ENCODE measurements around the gene KCTD20. TPM values are rescaled to one million over a fixed set of nuclear protein-coding genes. Genes with fewer than 3 reads are reported as not detected.

Gene KCTD20
- total and polyA plus RNA-seq, 2 of the 13 experiments (the other 11 are each of a cell fraction or from before 2014, with no cell fraction given): 52.7 to 67.1 TPM

DNA sequence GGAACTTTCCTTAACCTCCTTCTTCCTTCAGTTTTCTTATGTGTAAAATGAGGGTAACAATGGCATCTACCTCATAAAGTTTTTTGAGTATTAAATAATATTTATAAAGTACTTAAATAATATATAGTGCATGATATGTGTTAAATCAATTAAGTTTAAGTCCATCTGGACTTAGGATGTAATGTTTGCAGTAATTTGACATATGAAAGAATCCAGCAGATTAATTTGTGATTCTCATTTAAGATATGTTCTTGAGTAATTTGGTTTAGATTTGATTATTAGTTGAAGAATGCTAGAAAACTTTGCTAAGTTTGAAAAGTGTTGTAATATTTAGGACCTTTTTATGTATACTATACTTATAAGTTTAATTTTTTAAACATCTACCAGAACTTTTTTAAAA, 18.1 kb downstream of the KCTD20 start (continued):
- TF ChIP-seq, protein P1, sequence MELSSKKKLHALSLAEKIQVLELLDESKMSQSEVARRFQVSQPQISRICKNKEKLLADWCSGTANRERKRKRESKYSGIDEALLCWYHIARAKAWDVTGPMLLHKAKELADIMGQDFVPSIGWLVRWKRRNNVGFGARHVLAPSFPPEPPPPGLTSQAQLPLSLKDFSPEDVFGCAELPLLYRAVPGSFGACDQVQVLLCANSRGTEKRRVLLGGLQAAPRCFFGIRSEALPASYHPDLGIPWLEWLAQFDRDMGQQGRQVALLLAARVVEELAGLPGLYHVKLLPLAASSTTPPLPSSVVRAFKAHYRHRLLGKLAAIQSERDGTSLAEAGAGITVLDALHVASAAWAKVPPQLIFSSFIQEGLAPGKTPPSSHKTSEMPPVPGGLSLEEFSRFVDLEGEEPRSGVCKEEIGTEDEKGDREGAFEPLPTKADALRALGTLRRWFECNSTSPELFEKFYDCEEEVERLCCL (CRISPR knock-in tag; IDR thresholded peaks at IDR 0.05; ENCODE audit: borderline replicate concordance): no peak
- TF ChIP-seq ZNF652 (CRISPR knock-in tag; IDR thresholded peaks at IDR 0.05; ENCODE audit: borderline replicate concordance, low read depth) (no peak), ZNF577 (CRISPR knock-in tag; IDR thresholded peaks at IDR 0.05; ENCODE audit: borderline replicate concordance, low read depth) (no peak)

DNA sequence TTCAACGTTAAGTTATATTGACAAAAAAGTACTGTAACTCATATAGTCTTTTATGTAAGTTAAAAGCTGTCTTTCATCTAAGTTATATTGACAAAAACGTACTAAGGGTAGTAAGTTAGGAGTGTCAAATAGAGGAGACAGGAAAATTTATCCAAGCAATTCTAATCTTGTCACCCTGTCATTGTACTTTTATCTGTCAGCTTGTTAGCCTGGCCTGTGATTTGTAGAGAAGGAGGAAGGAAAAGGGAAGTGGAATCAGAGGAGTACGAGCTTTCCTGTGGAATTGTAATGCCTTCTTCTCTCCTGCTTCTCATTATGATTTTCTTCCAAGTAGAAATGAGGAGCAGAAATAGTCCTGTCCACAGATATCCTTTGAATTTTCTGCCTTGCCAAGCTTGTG, 18.8 kb downstream of the KCTD20 start:
- Histone ChIP-seq H3K4me3 (replicated peaks in 1 of 3; ENCODE audit: insufficient read depth in 1 of 3, low read depth in 2 of 3, low read length in 3 of 3) (no peak overlapping the region), H3K4me1 (ENCODE audit: insufficient read depth, low read length) (peaks cover 11% of the 10 kb centered on the region), H2AFZ (ENCODE audit: low read length) (no peak overlapping the region), H3K4me2 (ENCODE audit: low read depth, low read length) (no peak overlapping the region), H3K9me3 (ENCODE audit: low read length) (no peaks in the 10 kb centered on the region), H3K79me2 (ENCODE audit: insufficient read depth, low read length) (peaks cover 83% of the 10 kb centered on the region), H3K27me3 (ENCODE audit: control insufficient read depth in 1 of 2, insufficient read depth in 2 of 2, low read length in 2 of 2) (no peaks in the 10 kb centered on the region), H3K9ac (ENCODE audit: insufficient read depth, low read depth, low read length) (no peak overlapping the region), H3K36me3 (replicated peaks in 1 of 2; ENCODE audit: control insufficient read depth in 1 of 2, insufficient read depth in 2 of 2, low read length in 2 of 2) (peaks cover 0 to under 1% of the 10 kb centered on the region in 2 experiments; a peak in 1 of 5 replicates), H3K27ac (ENCODE audit: extremely low read length, insufficient read depth, low read length) (no peak overlapping the region), H4K20me1 (ENCODE audit: insufficient read depth, low read length) (peaks cover 38% of the 10 kb centered on the region)
- intact Hi-C loops (cut with micrococcal nuclease; ENCODE audit: unreplicated experiment) (no loop called here), in situ Hi-C loops (cut with HindIII; ENCODE audit: extremely low pct_ligation_motif_present, low pct_unique_long_range_greater_than_20kb) (no loop called here)
- no peak for TF ChIP-seq THYN1 (CRISPR knock-in tag; IDR thresholded peaks at IDR 0.05; ENCODE audit: borderline replicate concordance, low read depth)
- ATAC-seq (no peak), FAIRE-seq (no peak), DNase-seq (ENCODE audit: low spot score) (no peak)
- CTCF ChIA-PET (ENCODE audit: low intra/inter-chr PET ratio, low total read pairs): no interaction called here
- WGBS (ENCODE audit: low lambda C conversion rate): 84% methylated on average over 3 of the region's 3 CpGs
- POLR2A ChIA-PET: no interaction called here
- no TSS peak for BruUV-seq (replicated peaks)

DNA sequence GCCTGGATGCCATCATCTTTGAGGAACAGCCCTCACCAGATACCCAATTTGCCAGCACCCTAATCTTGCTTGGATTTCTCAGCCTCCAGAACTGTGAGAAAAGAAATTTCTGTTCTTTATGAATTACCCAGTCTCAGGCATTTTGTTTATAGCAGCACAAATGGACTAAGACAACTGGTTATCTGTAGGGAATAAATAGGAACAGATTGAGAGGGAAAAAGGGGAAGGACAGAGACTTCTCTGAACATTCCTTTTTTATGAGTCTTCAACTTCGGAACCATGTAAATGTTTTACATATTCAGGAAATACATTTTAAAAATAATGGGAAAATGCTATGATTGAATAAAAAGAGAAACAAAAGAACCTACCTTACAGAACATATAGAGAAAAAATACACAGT, 20.9 kb downstream of the KCTD20 start:
- peaks cover 38% of the 10 kb centered on the region for H4K20me1 ChIP-seq (ENCODE audit: insufficient read depth, low read length)
- ATAC-seq: no peak
- H3K36me3 ChIP-seq (replicated peaks in 1 of 2; ENCODE audit: control insufficient read depth in 1 of 2, insufficient read depth in 2 of 2, low read length in 2 of 2): no peaks in the 10 kb centered on the region; a peak in 1 of 5 replicates
- peaks cover 11% of the 10 kb centered on the region for H3K4me1 ChIP-seq (ENCODE audit: insufficient read depth, low read length)
- no peak for DNase-seq (ENCODE audit: low spot score)
- no peak overlapping the region for H2AFZ ChIP-seq (ENCODE audit: low read length)
- H3K27me3 ChIP-seq (ENCODE audit: control insufficient read depth in 1 of 2, insufficient read depth in 2 of 2, low read length in 2 of 2): no peaks in the 10 kb centered on the region
- intact Hi-C loops (cut with micrococcal nuclease; ENCODE audit: unreplicated experiment): no loop called here
- WGBS (ENCODE audit: low lambda C conversion rate): 93% methylated on average over 1 of the region's 1 CpG
- ChIA-PET POLR2A (no interaction called here), CTCF (ENCODE audit: low intra/inter-chr PET ratio, low total read pairs) (no interaction called here)
- BruUV-seq (replicated peaks): no TSS peak
- FAIRE-seq: no peak
- H3K9me3 ChIP-seq (ENCODE audit: low read length): no peaks in the 10 kb centered on the region
- no peak for TF ChIP-seq JARID2 (CRISPR knock-in tag; IDR thresholded peaks at IDR 0.05; ENCODE audit: insufficient replicate concordance)
- no peak for TF ChIP-seq ZMYM3 (CRISPR knock-in tag; IDR thresholded peaks at IDR 0.05)
- TF ChIP-seq TEAD3 (CRISPR knock-in tag; optimal IDR thresholded peaks at IDR 0.05; ENCODE audit: borderline replicate concordance): no peak
- TF ChIP-seq ZNF44 (CRISPR knock-in tag; IDR thresholded peaks at IDR 0.05): no peak
- TF ChIP-seq ZNF564 (CRISPR knock-in tag; IDR thresholded peaks at IDR 0.05): no peak
- no peak for TF ChIP-seq RFX1 (IDR thresholded peaks at IDR 0.05)
- TF ChIP-seq ZNF383 (CRISPR knock-in tag; IDR thresholded peaks at IDR 0.05; ENCODE audit: borderline replicate concordance): no peak
- in situ Hi-C loops (cut with HindIII; ENCODE audit: extremely low pct_ligation_motif_present, low pct_unique_long_range_greater_than_20kb): no loop called here
- H3K4me2 ChIP-seq (ENCODE audit: low read depth, low read length): no peak overlapping the region
- H3K9ac ChIP-seq (ENCODE audit: insufficient read depth, low read depth, low read length): no peak overlapping the region
- H3K4me3 ChIP-seq (replicated peaks in 1 of 3; ENCODE audit: insufficient read depth in 1 of 3, low read depth in 2 of 3, low read length in 3 of 3): no peak overlapping the region
- H3K27ac ChIP-seq (ENCODE audit: extremely low read length, insufficient read depth, low read length): no peak overlapping the region
- H3K79me2 ChIP-seq (ENCODE audit: insufficient read depth, low read length): peaks cover 82% of the 10 kb centered on the region

All from HepG2 (cell line).